GM21529 (cell line): ENCODE data around the gene ARHGAP45.

ENCODE experiments used
- ATAC-seq: cut with Tn5 transposase; IDR thresholded peaks from one replicate; pipeline ENCODE4 v1.9.1; 2021; ENCODE audit not compliant: unreplicated experiment

The ARHGAP45 gene

DNA sequence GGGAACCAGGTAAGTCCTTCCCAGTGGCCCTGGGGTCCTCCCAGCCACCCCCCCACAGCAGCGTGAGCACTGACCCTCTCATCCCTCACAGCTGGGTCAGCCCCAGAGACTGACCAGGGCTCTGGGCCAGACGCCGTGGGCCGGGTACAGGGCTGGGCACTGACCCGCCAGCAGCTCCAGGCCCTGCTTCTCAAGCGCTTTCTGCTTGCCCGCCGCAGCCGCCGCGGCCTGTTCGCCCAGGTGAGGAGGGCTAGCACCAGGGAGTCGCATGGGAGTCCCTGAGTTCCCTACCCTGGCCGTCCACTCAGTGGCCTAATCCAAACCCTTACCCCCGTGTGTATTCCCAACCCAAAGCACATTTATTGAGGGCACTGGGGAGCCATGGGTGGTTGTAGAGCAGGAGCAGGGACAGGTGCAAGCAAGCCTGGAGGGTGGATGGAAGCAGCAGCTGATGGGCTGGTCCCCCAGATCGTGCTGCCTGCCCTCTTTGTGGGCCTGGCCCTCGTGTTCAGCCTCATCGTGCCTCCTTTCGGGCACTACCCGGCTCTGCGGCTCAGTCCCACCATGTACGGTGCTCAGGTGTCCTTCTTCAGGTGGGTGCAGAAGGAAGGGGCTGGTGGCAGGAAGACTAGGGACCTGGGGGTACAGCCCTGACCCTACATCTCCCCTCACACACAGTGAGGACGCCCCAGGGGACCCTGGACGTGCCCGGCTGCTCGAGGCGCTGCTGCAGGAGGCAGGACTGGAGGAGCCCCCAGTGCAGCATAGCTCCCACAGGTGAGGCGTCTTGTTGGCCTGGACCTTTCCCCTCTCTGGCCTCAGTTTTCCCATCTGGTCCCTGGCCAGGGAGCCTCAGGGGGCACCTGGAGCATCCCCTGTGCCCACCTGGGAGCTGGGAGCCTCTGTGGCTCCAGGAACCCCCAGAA, 12.6 kb upstream of the ARHGAP45 start:
- no peak for ATAC-seq

GRCh38 chr19:1055028-1055425, 11.9 kb upstream of the ARHGAP45 start:
- ATAC-seq, result no peak

DNA sequence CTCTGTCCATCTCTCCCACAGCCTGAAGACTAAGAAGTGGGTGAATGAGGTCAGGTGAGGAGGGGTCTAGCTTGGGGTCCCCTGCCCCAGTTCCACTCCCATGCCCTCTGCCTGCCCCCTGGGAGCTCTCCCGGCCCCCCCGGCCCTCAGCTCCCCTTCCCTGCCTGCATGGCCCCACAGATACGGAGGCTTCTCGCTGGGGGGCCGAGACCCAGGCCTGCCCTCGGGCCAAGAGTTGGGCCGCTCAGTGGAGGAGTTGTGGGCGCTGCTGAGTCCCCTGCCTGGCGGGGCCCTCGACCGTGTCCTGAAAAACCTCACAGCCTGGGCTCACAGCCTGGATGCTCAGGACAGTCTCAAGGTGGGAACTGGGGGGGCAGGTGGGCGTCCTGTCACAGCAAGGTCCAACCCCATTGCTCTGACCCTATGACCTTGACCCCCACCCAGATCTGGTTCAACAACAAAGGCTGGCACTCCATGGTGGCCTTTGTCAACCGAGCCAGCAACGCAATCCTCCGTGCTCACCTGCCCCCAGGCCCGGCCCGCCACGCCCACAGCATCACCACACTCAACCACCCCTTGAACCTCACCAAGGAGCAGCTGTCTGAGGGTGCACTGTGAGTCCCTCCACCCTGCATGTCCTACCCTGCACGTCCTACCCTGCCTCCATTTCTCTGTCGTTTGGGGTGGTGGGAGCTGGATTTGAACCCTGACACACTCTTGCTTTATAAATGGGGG, 10.9 kb upstream of the ARHGAP45 start:
- no peak for ATAC-seq

DNA sequence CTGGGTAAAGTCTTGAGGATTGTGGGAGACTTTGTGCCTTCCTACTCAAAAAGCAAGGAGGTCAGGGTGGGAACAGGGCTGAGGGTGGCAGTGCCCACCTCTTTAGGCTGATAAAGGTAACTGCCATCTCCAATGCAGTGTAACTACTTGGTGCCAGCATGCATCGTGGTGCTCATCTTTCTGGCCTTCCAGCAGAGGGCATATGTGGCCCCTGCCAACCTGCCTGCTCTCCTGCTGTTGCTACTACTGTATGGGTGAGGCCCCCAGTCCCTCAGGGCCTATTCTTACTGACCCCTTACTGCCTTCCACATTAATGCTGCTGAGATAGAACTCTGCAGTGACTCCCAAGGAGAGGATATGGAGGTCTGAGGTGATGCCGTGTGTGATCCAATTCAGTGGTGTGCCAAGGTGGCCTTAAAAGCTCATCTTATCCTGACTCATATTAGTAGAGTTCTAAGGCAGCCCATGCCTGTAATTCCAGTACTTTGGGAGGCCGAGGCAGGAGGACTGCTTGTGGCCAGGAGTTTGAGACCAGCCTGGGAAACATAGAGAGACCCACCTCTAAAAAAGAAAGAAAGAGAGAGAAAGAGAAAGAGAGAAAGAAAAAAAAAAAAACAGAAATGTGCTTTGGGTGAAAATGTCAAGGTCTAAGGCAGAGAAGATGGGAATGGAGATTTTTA, 9.7 kb upstream of the ARHGAP45 start:
- no peak for ATAC-seq

- ATAC-seq, result no peak
Measured at GRCh38 chr19:1058112-1058511, 8.9 kb upstream of the ARHGAP45 start.

GRCh38 chr19:1060689-1061088, 6.3 kb upstream of the ARHGAP45 start:
- no peak for ATAC-seq

DNA sequence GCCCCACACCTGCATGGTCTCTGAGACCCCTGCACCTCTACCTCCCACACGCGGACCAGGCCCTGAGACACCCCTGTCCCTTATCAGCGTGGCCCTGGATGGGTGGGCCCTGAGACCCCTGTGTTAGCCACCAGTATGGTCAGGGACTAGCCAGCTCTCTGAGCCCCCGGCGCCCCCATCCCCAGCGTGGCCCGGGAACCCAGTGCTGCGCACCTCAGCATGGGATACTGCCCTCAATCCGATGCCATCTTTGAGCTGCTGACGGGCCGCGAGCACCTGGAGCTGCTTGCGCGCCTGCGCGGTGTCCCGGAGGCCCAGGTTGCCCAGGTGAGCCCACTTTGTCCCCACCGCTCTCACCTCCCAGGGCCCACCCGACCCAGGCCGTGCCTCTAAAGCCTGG, 5.0 kb upstream of the ARHGAP45 start:
- no peak for ATAC-seq

GRCh38 chr19:1062387-1063029, 4.5 kb upstream of the ARHGAP45 start:
- no peak for ATAC-seq

GRCh38 chr19:1063030-1063908, 3.7 kb upstream of the ARHGAP45 start:
- ATAC-seq, result no peak

- ATAC-seq, result no peak
Measured at GRCh38 chr19:1063909-1064660, 2.9 kb upstream of the ARHGAP45 start.

GRCh38 chr19:1064661-1065605, 2.0 kb upstream of the ARHGAP45 start:
- no peak for ATAC-seq

DNA sequence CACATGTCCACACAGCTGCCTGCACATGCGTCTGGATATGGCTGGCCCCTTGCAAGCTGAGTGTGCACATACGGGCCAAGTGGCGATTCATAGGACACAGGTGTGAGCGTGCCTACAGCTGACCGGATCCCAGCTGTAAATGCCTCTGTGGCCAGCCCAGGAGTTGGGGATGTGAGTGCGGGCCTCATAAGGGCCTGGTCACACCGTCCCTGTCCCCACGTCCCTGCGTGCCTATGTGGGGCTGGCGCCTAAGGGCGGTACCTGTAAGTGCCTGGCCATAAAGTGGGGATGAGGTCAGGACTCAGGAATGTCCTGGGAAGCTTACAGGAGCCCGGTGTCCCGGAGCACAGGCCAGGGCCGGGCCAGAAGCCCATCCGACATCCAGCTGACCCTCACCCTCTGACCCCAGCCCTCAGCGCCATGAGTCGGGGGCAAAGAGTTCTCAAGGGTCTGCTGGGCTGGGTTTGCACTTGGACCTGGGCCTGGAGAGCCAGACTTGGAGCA, 1.3 kb upstream of the ARHGAP45 start:
- no peak for ATAC-seq

DNA sequence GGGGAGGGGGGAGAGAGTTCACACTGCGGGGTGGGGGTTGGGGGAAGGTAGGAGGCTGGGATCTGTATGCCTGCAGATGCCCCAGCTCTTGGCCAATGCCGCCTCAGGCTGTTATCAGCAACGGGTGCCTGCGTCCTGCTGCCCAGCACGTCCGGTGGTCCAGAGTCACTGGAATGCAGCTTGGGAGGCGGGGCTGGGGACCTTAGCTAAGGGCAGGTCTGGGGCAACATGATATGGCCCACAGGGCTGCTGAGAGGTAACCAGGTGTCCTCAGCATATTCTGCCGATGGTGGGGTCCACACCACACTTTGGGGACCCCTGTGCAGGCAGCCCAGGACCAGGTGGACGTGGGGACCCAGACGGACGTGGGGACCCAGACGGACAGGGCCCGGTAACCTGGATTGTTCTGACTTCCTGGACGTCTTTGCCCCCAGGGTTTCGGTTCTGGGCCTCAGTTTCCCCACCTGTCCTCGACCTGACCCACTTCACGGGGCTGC, 668 bp upstream of the ARHGAP45 start:
- no peak for ATAC-seq

GRCh38 chr19:1067341-1067957, 482 bp downstream of the ARHGAP45 start:
- no peak for ATAC-seq

GRCh38 chr19:1068009-1069001, 1.3 kb downstream of the ARHGAP45 start:
- no peak for ATAC-seq
